WTC11 (cell line): ENCODE measurements around the gene RAMACL.

Experiments
- AR ChIP-seq: fragments of 250-450 bp; sonication (Bioruptor Pico); IDR thresholded peaks from 2 replicates; pipeline ENCODE4 v1.9.0; 2021; ENCODE audit warnings: mild to moderate bottlenecking
- E2F4 ChIP-seq: sonication (generic); formaldehyde crosslinking; IDR thresholded peaks from 2 replicates; pipeline ENCODE4 v1.8.1; 2022; ENCODE audit warnings: low read depth, mild to moderate bottlenecking, moderate library complexity, missing genetic modification reagents, borderline replicate concordance
- ZNF416 ChIP-seq: fragments of 250-450 bp; sonication (Bioruptor Pico); IDR thresholded peaks from 2 replicates; pipeline ENCODE4 v1.9.0; 2021; ENCODE audit warnings: mild to moderate bottlenecking, inconsistent platforms
- ZNF532 ChIP-seq: fragments of 250-450 bp; sonication (Bioruptor Pico); IDR thresholded peaks from 2 replicates; pipeline ENCODE4 v1.9.0; 2021; ENCODE audit warnings: mild to moderate bottlenecking, borderline replicate concordance
- TF ChIP-seq, protein P1 (sequence below): fragments of 200-600 bp; IDR thresholded peaks from 2 replicates; pipeline ENCODE4 v1.8.0; 2022; ENCODE audit warnings: antibody characterized with exemption
- TF ChIP-seq, protein P2 (sequence below): sonication (generic); formaldehyde crosslinking; IDR thresholded peaks from 2 replicates; pipeline ENCODE4 v1.8.1; 2022; ENCODE audit warnings: mild to moderate bottlenecking, missing genetic modification reagents, moderate library complexity, borderline replicate concordance

- TF ChIP-seq, protein P1, sequence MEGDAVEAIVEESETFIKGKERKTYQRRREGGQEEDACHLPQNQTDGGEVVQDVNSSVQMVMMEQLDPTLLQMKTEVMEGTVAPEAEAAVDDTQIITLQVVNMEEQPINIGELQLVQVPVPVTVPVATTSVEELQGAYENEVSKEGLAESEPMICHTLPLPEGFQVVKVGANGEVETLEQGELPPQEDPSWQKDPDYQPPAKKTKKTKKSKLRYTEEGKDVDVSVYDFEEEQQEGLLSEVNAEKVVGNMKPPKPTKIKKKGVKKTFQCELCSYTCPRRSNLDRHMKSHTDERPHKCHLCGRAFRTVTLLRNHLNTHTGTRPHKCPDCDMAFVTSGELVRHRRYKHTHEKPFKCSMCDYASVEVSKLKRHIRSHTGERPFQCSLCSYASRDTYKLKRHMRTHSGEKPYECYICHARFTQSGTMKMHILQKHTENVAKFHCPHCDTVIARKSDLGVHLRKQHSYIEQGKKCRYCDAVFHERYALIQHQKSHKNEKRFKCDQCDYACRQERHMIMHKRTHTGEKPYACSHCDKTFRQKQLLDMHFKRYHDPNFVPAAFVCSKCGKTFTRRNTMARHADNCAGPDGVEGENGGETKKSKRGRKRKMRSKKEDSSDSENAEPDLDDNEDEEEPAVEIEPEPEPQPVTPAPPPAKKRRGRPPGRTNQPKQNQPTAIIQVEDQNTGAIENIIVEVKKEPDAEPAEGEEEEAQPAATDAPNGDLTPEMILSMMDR, result no peak
- TF ChIP-seq ZNF416 (CRISPR knock-in tag), result no peak
- no peak for TF ChIP-seq ZNF532
- TF ChIP-seq E2F4 (CRISPR knock-in tag), result no peak
- TF ChIP-seq, protein P2, sequence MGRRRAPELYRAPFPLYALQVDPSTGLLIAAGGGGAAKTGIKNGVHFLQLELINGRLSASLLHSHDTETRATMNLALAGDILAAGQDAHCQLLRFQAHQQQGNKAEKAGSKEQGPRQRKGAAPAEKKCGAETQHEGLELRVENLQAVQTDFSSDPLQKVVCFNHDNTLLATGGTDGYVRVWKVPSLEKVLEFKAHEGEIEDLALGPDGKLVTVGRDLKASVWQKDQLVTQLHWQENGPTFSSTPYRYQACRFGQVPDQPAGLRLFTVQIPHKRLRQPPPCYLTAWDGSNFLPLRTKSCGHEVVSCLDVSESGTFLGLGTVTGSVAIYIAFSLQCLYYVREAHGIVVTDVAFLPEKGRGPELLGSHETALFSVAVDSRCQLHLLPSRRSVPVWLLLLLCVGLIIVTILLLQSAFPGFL (CRISPR knock-in tag), result no peak
- no peak for TF ChIP-seq AR
These were observed 8.7 kb upstream of the RAMACL start for GRCh38 chr6:166595061-166595780.
